GM19372 (cell line): ENCODE data around the gene BMP2K.

Experiments
- ATAC-seq: cut with Tn5 transposase; IDR thresholded peaks from one replicate; pipeline ENCODE4 v1.9.1; 2021; ENCODE audit warnings: mild to moderate bottlenecking, low read depth, moderate library complexity; ENCODE audit not compliant: unreplicated experiment

BMP2K gene

DNA sequence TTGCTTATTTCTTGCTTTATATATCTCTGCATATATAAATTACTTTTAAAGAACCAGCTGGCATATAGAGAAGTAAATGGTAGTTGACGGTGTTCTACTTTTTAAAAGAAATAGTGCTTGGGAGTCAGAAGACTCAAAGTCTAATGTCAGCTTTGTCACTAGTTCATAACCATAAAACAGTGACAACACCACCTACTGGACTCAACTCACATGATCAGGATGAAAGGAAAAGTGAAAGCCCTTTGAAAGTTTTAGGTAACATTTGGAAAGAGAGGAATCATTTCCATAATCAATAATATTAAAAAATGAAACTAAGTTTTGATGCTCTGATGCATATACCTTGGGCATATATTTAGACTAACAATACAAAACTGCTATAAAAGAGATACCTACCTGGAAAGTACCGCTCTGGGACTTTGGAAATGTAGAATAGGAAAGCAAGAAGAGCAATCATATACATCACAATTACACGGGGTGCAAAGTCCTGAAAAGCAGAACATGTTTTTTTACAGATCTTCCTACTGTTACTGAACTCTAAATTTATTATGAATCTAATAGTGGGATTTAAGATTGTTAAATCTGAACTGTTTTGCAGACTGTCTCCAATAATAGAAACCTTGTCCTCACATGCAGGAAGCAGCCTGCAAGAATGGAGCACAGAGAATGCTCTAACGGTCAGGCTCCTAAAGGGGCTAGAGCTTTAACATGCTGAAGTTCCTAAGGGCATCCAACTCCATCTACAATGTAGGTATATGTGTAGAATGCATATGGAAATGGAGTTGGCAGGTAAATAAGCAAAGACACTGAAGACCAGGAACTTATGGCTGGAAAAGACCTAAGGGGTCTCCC, 147.5 kb downstream of the BMP2K start:
- ATAC-seq: no peak

DNA sequence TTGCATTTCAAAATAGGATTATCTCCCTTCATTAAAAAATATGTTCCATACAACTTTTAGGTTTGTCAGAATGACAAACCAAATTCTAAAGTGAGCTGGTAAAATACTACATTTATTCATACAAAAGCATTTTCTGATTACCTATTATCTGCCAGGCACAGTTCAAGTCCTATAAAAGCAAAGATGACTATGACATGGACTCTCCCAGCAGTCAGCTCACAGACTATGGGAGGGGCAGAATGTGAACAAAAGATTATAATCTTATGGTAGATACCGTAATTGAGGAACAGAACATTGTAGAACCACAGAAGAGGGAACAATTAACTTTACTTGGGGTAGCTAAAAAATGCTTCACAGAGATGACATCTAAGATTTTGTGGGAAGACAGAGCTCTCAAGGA, 150.7 kb downstream of the BMP2K start:
- ATAC-seq: no peak

DNA sequence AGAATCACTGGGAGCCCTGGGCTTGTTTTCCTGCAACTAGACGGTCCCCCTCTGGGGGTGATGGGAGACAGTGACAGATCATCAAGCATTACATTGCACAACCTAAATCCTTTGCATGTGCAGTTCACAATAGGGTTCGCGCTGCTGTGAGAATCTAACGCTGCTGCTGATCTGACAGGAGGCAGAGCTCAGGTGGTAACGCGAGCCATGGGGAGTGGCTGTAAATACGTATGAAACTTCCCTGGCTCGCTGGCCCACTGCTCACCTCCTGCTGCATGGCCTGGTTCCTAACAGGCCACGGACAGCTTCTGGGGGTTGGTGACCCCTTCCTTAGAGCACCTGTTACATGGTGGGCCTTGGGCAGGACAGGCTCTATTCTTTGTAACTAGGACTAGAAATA, 152.7 kb downstream of the BMP2K start:
- ATAC-seq: no peak

DNA sequence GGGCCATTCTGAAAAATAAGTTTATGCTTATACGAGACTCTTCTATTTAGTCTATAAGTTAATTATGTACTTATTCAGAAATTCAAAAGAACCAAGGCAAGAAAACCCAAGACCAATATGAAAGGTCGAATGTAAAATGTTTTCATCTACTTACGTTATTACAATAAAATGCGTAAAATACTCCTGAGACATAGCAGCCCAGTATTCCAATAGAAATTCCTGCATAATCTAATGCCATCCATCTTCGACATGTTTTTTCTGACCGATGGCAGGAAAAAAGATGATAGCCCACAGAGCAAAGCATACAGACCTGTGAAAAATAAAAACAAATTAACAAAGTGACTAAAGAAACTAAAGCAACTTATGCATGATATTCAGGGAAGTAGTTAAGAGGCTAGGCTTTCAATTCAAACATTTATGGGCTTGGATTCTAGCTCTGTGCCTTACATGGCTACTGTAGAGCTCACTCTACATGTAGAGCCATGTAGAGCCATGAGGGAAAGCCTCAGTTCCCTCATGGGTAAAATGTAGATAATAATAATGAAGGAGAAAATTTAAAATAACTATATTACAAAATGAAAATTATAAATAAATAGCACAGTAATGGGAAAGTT, 154.0 kb downstream of the BMP2K start:
- no peak for ATAC-seq

DNA sequence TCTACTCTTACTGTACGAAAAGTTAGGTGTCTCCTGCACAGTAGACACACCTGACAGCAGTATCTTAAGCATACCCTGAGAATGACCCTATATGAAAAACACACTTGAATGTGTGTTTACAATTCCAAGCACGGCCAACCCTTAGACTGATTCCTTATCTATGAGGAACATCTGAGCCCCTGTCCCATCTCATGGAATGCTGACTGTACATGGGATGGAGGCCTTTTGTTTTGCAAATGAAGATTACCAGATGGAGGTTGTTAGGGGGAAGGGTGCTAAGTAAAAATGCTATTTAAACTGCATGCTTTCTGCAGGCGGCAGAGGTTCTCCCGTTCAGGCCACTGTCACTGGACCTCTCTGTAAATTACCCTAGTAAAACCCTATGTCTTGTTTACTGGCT, 160.8 kb downstream of the BMP2K start:
- no peak for ATAC-seq

DNA sequence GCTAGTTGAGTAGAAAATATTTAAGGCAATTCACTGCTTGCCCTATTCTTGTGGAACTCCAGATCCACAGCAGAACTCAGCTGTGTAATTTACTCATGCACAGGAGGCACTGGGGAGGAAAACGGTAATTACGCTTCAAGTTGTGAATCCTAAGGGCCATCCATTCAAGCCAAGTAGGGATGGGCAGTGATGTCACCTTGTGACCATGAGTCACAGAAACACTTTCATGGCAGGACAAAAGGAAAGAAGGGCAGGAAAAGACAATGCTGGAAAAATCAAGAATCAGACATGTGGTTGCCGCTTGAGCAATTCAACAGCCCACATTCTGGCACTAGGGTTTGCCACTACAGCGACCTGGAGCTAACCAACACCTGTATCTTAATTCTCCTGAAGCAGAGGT, 161.7 kb downstream of the BMP2K start:
- ATAC-seq: no peak

- no peak for ATAC-seq
Observed at GRCh38 chr4:78938474-78938867, 162.3 kb downstream of the BMP2K start.

GRCh38 chr4:78938868-78939666, 162.9 kb downstream of the BMP2K start, which contains the start of gene PAQR3:
Gene PAQR3 (minus strand): TSS chr4:78939438. CDS start chr4:78939224, 214 bp downstream.
- peak; percentile 97 for ATAC-seq

GRCh38 chr4:78939667-78940008, 163.5 kb downstream of the BMP2K start:
- peak; percentile 9 for ATAC-seq

GRCh38 chr4:78940752-78941151, 164.6 kb downstream of the BMP2K start:
- ATAC-seq: no peak

DNA sequence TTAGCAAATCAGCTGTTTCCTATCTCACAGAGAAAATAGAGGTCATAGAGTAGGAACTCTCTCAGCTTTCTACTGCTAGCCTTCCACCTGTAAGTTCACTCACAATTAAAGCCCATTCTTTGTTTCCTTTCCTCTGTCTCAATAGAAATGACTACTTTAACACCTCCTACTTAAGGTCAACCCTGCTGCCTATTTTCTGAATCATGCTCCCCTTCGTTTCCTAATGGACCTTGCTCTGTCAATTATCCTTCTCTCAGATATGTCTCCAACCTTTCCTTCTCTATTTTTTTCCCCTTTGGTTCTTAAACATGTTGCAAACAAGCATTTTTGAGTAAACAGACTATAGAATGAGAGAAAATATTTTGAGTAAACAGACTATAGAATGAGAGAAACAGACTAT, 168.2 kb downstream of the BMP2K start:
- ATAC-seq: no peak

- ATAC-seq: no peak
Observed at GRCh38 chr4:78945651-78946179, 169.6 kb downstream of the BMP2K start.

GRCh38 chr4:78949735-78950134, 173.6 kb downstream of the BMP2K start:
- no peak for ATAC-seq

DNA sequence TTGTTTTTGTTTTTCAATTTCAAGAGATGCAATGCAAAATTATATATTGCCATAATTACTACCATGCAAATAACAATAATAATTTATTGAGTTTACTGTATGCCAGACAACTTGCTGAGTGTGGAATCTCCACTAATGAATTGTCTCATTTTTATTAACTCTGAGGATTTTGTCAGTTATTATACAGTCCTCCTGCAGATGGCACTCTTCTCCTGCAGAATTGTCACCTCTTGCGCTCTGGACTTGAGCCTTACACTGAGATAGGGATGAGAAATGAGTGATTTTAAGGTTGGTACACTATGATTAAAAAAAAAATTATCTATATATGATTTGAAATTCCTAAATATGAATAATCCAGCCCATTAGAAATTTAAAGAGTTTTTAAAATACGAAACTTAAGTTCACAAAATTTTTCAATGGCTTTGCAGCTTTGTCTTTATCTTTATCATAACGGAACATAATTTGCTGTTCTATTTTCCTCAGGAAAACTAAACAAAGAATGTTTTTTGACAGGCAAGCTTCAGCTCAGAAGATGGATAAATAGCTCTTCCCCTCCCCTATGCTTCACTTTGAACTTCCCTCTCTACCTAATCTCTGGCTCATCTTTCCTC, 175.8 kb downstream of the BMP2K start:
- peak; percentile 70 for ATAC-seq

- ATAC-seq: no peak
Observed at GRCh38 chr4:78953231-78953630, 177.1 kb downstream of the BMP2K start.

- ATAC-seq: no peak
Observed at GRCh38 chr4:78953769-78954666, 177.9 kb downstream of the BMP2K start.

DNA sequence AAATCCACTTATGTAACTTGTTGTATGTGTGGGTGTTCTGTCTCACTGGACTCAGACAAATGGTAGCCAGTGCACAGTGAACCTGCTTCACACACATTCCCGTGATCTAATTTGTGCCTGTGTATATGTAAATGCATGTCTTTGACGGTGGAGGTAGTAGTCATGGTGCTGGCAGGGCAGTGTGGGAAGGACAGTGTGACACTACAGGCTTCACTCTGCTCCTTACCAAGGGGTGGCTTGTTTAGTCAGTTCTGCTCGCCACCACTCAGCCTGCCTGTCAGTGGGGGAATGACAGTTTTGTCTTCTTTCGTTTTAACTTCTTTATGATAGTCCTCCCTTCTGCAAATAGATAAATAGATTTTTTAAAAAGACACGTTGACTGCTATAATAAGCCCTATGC, 180.8 kb downstream of the BMP2K start:
- no peak for ATAC-seq

- ATAC-seq: no peak
Observed at GRCh38 chr4:78960926-78961325, 184.8 kb downstream of the BMP2K start.
